OCI-LY7 (cell line): ENCODE measurements around the gene TACR2. TPM values are rescaled to one million over a fixed set of nuclear protein-coding genes. Genes with fewer than 3 reads are reported as not detected.
A peak's percentile ranks its signal among the peaks of the same experiment; 100 is the strongest.

Experiments used
- Bru-seq: library from RNA; stranded (reverse); fragments of 400-500 nt; gene quantifications from one replicate; lab custom pipeline; 2021; lab: Mats Ljungman, UMichigan
- BruChase-seq, 2 experiments: library from RNA; stranded (reverse); fragments of 400-500 nt; gene quantifications; one replicate each; lab custom pipeline; 2021; lab: Mats Ljungman, UMichigan
- BruUV-seq: library from RNA; stranded (reverse); fragments of 400-500 nt; replicated peaks from 2 replicates; lab custom pipeline; 2021; lab: Mats Ljungman, UMichigan
- CTCF ChIA-PET: fragments of 300-600 bp; sonication (Branson Sonifier 250); formaldehyde crosslinking; loops from one replicate; lab custom pipeline; 2022; ENCODE audit warnings: antibody characterized with exemption; ENCODE audit not compliant: unreplicated experiment; lab: Charles Lee
- POLR2A ChIA-PET: fragments of 300-600 bp; sonication (Branson Sonifier 250); formaldehyde crosslinking; loops from one replicate; lab custom pipeline; 2022; ENCODE audit warnings: antibody characterized with exemption; lab: Charles Lee
- DNase-seq: peaks from one replicate; pipeline ENCODE4 v3.0.0-alpha.2; 2015; ENCODE audit warnings: low spot score
- H2AFZ ChIP-seq: fragments of 200-600 bp; sonication (generic), shearing (Covaris generic); 2 replicates; pipeline ENCODE4 v1.6.1; 2014; ENCODE audit warnings: mild to moderate bottlenecking, antibody characterized with exemption, low read length, moderate library complexity
- H3K27ac ChIP-seq: fragments of 200-600 bp; sonication (generic); 2 replicates; pipeline ENCODE4 v1.5.1; 2014; ENCODE audit warnings: mixed run types, low read depth, mild to moderate bottlenecking, moderate library complexity, low read length, inconsistent platforms; ENCODE audit not compliant: poor library complexity, severe bottlenecking
- H3K36me3 ChIP-seq: fragments of 200-600 bp; sonication (generic); 2 replicates; pipeline ENCODE4 v1.6.1; 2014; ENCODE audit warnings: mild to moderate bottlenecking, antibody characterized with exemption, low read length, moderate library complexity, mixed read lengths; ENCODE audit not compliant: insufficient read depth
- H3K4me1 ChIP-seq: fragments of 200-600 bp; sonication (generic); 2 replicates; pipeline ENCODE4 v1.5.1; 2014; ENCODE audit warnings: mild to moderate bottlenecking, low read length; ENCODE audit not compliant: insufficient read depth, poor library complexity, severe bottlenecking
- H3K4me2 ChIP-seq: fragments of 200-600 bp; sonication (generic); 2 replicates; pipeline ENCODE4 v1.6.1; 2014; ENCODE audit warnings: mild to moderate bottlenecking, low read length
- H3K4me3 ChIP-seq: fragments of 200-600 bp; sonication (generic); 2 replicates; pipeline ENCODE4 v1.5.1; 2014; ENCODE audit warnings: mild to moderate bottlenecking, low read depth, low read length; ENCODE audit not compliant: poor library complexity, severe bottlenecking
- H3K79me2 ChIP-seq: fragments of 200-600 bp; sonication (generic); 2 replicates; pipeline ENCODE4 v1.6.1; 2016; ENCODE audit warnings: low read depth, mild to moderate bottlenecking, low read length, moderate library complexity, mixed read lengths; ENCODE audit not compliant: insufficient read depth
- H3K9me2 ChIP-seq: fragments of 200-600 bp; sonication (generic); 2 replicates; pipeline ENCODE4 v1.6.1; 2016; ENCODE audit warnings: mild to moderate bottlenecking, low read length, mixed read lengths; ENCODE audit not compliant: insufficient read depth
- H3K9me3 ChIP-seq: fragments of 200-600 bp; sonication (generic); 2 replicates; pipeline ENCODE4 v1.6.1; 2014; ENCODE audit warnings: mild to moderate bottlenecking, mixed run types, low read length, mixed read lengths
- H4K20me1 ChIP-seq: fragments of 200-600 bp; sonication (generic); 2 replicates; pipeline ENCODE4 v1.6.1; 2014; ENCODE audit warnings: mild to moderate bottlenecking, antibody characterized with exemption, low read length, moderate library complexity, mixed read lengths; ENCODE audit not compliant: insufficient read depth
- CTCF ChIP-seq: fragments of 200-600 bp; sonication (generic); conservative IDR thresholded peaks from 2 replicates; pipeline ENCODE4 v1.5.1; 2014; ENCODE audit warnings: mild to moderate bottlenecking, antibody characterized with exemption, low read length, moderate library complexity, mixed read lengths
- EZH2phosphoT487 ChIP-seq: fragments of 200-600 bp; sonication (generic); IDR thresholded peaks from 2 replicates; pipeline ENCODE4 v1.6.1; 2018; ENCODE audit warnings: low read depth, borderline replicate concordance, mild to moderate bottlenecking, mixed run types, antibody characterized with exemption, low read length, moderate library complexity, mixed read lengths
- intact Hi-C: fragments of 100-400 bp; cut with micrococcal nuclease; formaldehyde crosslinking; loops from one replicate; pipeline ENCODE4 v1.10.0; 2022; ENCODE audit not compliant: unreplicated experiment
- long read RNA-seq: library from polyadenylated mRNA; stranded (forward); transcript quantifications from one replicate; pipeline ENCODE4 v2.0.0, GENCODE V29; 2022
- total RNA-seq, 2 experiments: library from RNA; depleted of rRNA in 1 of 2; stranded (reverse); fragments of >200 nt in 1 of 2; shearing (Covaris generic) in 1 of 2; gene quantifications; 2 replicates each; pipeline ENCODE4 v1.2.3, GENCODE V29; 2014 to 2022

TACR2 gene
- total RNA-seq (2014; rRNA removed; shearing (Covaris generic)) (not detected in 2 replicates), total RNA-seq (2022) (not detected in 2 replicates), Bru-seq, nascent RNA (not detected), BruChase-seq, experiment 1, labeled RNA remaining after a 6-hour chase (not detected), BruChase-seq, experiment 2, labeled RNA remaining after a 2-hour chase (percentile 8 among the genes with signal in this experiment)
- long read RNA-seq, result 0 reads

GRCh38 chr10:69416695-69417094, at the start of gene TACR2:
TACR2 (minus strand) TSS chr10:69416918; CDS start chr10:69416323, 595 bp downstream.
- intact Hi-C loops, result loop anchor here (10.0 kb wide), 1 partner anchor 412 kb away; no protein-coding TSS in a partner anchor
- Histone ChIP-seq H3K9me3 (no peaks in the 10 kb centered on the region), H3K27ac (no peak within 1 kb of the TSS), H3K4me1 (no peaks in the 10 kb centered on the region), H2AFZ (no peak within 1 kb of the TSS), H3K4me3 (no peak within 1 kb of the TSS), H3K36me3 (no peaks in the 10 kb centered on the region), H3K4me2 (no peak within 1 kb of the TSS), H3K9me2 (no peaks in the 10 kb centered on the region), H4K20me1 (no peaks in the 10 kb centered on the region), H3K79me2 (no peaks in the 10 kb centered on the region)
- ChIA-PET POLR2A (no interaction called here), CTCF (no interaction called here)
- no TSS peak for BruUV-seq
- no peak for DNase-seq
- TF ChIP-seq CTCF, result no peak
- TF ChIP-seq EZH2phosphoT487, result no peak

- no peaks in the 10 kb centered on the region for H3K9me2 ChIP-seq
- BruUV-seq, result no TSS peak
Measured at GRCh38 chr10:69466158-69466490, 49.4 kb upstream of the TACR2 start.

More at GRCh38 chr10:69466158-69466490, 49.4 kb upstream of the TACR2 start:
- no peak for TF ChIP-seq CTCF
- no peak for TF ChIP-seq EZH2phosphoT487
- CTCF ChIA-PET, result no interaction called here
- Histone ChIP-seq H3K9me3 (no peaks in the 10 kb centered on the region), H4K20me1 (no peaks in the 10 kb centered on the region), H3K4me2 (no peak overlapping the region), H3K4me1 (peaks cover 3% of the 10 kb centered on the region), H3K36me3 (no peaks in the 10 kb centered on the region), H3K4me3 (no peak overlapping the region), H2AFZ (no peak overlapping the region), H3K27ac (no peak overlapping the region), H3K79me2 (no peaks in the 10 kb centered on the region)
- DNase-seq, result no peak
- intact Hi-C loops, result no loop called here
- POLR2A ChIA-PET, result no interaction called here
